Measurements from ENCODE around the gene CHST15.
A peak's percentile ranks its signal among the peaks of the same experiment; 100 is the strongest.
"Not testable (repeated sequence)": the region's sequence is repeated elsewhere in the genome, so short reads cannot be mapped to it uniquely, and the experiment has no call there.

CHST15 gene

DNA sequence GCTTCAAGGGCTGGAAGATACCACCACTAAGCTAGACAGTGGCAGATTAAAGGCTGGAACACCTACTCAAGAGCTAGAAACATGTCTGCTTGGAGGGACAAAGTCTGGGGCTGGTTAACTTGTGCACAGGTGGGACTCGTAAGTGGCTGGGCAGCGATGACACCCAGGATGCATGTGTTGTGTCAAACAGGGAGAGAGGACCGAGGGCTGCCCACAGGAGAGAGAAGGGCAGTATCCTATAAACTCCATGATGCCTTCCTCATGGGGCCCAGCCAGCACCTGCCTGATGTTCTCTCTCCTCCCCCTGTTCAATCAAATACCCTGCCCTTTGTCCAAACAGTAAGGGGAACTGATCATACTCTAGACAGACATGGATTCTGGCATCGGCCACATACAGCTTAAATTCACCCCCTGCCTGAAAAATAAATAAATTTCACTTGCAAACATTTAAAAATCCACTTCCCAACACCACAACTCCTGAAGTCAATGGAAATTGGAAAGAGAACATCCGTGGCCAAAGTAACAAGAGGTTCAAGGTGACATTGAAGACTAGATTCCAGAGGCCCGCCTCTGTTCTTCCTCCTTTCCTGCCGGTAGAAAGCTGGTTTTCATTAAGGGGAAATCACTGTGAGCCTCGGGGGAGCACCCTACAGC, 50.6 kb downstream of the CHST15 start:
- DNase-seq: no peak

DNA sequence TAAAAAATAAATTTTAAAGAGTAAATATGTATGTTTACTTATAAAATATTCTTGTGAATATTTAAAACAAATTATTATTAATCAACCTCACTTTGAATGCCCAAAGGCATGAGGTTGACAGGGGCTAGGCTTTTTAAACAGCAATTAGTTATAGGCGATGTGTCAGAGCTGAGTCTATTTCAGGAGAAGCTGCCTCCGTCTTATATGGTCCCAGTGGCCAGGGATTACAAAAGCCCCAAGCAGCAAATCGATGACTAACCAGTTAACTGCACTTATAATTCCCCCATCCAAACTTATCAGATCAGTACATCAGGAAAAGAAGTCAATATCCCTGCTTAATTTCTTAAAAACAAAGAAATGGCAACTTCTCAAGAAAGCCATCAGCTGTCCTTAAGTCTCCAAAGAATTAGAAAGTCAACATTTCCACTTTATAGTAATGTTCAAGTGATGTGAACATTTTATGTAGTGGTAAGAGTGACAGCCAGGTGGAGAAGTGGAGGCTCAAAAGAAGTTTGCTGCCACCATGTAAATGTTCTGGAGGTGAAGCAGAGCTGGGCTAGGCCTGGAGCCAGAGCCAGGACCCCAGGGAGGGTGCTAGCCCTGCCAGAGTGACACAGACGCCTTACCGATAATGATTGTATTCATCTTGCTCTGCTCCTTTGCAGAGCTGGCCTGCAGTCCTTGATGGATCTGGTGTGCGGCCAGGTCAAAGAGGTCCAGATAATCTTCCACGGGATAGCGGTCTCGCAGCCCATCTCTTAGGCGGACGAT, 51.5 kb downstream of the CHST15 start:
- no peak for DNase-seq

DNA sequence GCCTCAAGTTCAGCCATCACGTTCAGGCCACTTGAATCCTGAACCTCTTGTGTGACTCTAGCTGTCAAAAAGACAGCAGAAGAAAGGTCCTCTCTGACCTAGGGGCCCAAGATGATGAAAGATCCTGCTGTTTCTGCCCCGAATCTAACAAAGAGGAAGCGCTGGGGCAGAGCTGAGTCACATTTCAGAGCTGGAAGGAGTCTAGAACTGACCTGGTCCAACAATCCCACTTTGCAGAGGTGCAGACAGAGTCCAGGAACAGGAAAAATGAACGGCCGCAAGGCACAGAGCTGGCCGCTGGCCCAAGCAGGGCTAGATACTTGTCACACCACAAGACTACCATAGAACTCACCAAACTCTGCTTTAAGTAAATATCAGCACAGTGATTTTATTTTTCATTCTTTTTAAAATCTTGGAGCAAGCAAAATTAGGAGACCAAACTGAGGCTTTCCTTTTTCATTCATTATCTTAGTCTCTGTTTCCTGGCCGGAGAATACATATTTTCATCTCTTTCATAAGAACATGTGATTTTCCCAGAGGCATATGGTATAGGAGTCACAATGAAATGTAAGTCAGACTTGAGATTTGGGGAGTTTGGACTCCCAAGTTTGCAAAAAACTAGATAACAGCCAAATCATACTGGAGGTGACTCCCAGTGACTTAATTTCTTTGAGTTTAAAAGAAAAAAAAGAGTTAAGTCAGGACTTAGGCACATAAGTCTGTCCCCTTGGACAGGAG, 52.8 kb downstream of the CHST15 start:
- no peak for DNase-seq

DNA sequence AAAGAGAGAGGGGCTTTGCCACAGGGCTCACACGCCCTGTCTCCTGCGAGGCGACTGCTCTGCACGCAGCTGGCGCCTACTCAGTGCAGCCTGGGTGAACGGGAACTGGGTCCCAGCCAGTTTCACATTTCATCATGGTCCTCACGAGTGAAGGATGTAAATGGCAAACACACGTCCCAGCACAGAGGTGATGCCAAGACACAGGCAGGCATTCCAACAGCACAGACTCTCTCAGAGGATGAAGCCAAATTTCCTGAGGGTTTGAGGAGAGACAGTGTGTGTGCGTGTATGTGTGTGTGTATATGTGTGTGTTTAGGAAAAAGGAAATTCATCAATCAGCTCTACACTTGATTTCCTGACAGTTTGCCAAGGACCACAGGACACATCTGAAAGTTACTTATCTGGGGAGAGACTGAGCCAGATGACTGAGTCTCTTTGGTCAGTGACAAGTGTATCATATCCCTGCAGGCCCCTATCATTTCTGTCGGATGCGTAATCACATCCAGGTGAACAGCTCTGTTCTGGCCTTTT, 53.9 kb downstream of the CHST15 start:
- DNase-seq: peak; percentile 59

DNA sequence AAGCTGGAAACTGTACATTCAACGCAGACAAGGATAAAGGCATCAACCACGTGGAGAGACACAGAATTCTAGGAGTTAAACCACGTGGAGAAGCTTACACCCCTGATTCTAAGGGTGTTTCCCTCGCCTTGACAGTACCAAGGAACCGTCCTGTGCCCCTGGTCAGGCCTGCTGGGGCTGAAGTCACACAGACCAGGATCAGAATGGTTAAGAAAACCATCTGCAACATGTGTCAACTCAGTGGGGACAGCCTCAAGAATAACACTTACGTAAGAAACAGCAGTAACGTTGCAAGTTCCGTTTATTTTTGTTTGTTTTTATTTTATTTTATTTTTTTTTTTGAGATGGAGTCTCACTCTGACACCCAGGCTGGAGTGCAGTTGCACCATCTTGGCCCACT, 55.6 kb downstream of the CHST15 start:
- DNase-seq: no peak

DNA sequence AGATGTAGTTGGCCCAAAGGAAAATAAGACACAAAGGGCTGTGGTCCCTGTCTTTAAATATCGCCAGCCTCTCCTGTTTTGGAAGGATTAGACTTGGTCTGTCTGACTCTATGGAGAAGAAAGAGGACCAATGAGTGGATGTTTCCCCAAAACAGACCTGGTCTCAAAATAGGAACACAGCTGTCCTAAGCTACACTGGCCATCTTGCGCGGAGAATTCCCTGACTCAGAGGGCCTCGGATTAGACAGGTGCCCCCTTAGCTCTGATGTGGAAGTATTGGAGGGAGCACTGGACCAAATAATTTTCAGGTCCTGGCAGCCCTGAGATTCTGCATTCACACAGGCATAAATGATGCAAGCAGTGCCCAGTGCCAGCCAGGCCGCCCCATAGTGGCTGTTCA, 56.1 kb downstream of the CHST15 start:
- DNase-seq: no peak

DNA sequence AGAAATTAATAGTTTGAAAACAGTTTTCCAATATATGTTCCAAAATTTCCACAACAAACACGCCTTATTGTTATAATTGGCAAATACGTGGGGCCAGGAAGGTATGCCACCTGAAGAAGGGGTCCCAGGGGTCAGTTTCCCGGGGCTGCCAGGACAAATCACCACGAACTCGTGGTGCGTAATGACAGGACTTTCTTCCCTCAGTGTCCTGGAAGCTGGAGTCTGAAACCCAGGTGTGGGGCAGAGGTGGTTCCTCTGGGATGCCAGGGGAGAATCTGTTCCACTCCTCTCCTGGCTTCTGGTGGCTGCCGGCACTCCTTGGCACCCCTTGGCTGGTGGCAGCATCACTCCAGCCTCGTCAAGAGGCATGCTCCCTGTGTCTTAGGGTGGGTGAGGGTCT, 56.7 kb downstream of the CHST15 start:
- DNase-seq: no peak

DNA sequence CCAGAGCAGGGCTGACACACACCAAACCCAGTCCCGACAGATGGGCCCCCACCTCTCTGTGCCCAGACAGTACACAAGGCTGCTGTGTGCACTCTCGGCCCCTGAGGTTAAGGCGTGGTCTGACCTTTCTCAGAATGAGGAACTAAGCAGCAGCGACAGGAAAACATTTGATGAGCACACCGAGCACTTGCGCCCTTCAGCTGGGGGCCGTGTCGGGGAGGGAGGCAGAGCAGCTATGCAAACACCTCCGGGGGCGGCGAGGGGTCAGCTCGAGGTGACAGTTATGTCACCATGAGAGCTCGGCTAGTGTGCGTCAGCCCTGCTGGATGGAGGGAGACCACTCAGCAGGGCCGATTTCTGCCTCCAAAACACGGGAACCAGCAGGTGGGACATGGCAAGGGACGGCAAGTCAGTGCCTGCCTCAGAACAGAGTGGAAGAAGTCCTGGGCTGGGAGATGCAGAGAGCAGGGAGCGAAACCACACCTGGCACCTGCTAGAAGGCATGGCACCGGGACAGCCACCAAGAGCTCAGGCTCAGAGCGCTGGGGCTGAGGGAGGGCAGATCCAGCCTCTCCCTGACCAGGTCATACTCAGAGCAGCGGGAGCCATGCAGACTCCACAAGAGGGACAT, 57.4 kb downstream of the CHST15 start:
- no peak for DNase-seq

DNA sequence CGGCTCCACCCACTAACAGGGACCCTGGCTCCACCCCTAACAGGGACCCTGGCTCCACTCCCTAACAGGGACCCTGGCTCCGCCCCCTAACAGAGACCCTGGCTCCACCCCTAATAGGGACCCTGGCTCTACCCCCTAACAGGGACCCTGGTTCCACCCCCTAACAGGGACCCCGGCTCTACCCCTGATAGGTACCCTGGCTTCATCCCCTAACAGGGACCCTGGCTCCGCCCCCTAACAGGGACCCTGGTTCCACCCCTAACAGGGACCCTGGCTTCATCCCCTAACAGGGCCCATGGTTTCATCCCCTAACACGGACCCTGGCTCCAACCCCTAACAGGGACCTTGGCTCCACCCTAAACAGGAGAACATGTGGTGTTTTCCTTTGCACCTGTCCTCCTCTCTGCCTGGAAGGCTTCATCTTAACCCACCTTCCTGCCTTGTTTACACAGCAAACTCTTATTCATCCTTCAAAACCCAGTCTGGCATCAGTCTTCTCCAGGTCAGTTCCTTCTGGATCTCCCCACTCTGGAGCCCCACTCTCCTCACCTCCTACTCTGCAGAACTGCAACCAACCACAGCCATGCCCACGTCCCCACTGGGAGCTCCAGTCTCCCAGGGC, 58.0 kb downstream of the CHST15 start:
- DNase-seq: no peak

DNA sequence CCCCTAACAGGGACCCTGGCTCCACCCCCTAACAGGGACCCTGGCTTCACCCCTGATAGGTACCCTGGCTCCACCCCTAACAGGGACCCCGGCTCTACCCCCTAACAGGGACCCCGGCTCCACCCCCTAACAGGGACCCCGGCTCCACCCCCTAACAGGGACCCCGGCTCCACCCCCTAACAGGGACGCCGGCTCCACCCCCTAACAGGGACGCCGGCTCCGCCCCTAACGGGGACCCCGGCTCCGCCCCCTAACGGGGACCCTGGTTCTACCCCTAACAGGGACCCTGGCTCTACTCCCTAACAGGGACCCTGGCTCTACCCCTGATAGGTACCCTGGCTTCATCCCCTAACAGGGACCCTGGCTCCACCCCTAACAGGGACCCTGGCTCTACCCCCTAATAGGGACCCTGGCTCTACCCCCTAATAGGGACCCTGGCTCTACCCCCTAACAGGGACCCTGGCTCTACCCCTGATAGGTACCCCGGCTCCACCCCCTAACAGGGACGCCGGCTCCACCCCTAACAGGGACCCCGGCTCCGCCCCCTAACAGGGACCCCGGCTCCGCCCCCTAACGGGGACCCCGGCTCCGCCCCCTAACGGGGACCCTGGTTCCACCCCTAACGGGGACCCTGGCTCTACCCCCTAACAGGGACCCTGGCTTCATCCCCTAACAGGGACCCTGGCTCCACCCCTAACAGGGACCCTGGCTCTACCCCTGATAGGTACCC, 58.7 kb downstream of the CHST15 start:
- DNase-seq: not testable (repeated sequence)

DNA sequence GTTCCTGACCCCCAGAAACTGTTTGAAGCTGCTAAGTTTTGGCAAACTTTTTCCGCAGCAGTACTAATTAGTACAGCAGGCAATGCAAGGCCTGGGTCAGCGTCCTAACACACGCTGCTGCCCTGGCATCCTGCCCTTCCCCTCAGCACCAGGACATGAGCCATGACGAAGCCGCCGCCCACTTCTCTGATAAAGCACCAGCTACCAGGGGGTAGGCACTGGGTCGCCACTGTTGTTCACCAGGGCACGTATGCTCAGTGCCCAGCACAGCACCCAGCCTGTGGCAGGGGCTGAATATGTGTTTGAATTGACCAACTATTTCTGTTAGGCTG, 59.5 kb downstream of the CHST15 start:
- DNase-seq: no peak

DNA sequence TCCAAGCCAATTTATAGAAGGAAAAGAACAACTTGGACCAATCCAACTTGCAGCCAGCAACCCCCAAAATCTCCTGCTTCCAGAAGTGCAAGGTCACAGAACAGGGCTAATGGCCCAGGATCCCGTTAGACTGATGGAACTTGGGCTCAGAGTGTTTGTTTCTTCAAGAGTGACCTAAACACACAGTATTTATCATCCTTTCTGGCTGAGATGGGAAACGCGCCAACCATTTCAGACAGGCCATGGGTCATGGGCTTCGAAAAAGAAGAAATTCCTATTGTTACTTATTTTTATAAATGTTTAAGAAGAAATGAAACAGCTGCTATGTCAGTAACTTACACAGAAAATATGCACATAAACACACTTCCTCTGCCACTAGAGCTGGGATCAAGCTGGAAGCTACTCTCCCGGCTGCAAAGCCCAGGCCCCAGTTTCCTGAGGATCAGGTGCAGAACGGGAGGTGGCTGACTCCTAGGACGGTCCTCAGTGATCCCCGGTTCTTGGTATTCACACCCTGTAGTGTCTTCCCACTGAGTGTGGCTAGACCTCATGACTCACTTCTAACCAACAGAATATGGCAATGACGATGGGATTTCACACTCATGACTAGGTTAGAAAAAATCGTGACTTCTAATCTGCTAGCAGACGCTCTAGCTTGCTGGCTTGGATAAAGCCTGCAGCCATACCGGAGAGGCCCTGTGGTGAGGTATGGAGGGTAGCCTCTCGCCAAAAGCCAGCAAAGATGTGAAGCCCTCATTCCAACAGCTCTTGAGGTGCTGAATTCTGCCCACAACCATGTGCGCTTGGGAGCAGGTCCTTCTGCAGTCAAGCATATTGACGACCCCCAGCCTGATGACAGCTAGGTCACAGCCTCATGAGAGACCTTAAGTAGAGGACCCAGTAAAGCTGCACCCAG, 60.2 kb downstream of the CHST15 start:
- DNase-seq: peak; percentile 49

DNA sequence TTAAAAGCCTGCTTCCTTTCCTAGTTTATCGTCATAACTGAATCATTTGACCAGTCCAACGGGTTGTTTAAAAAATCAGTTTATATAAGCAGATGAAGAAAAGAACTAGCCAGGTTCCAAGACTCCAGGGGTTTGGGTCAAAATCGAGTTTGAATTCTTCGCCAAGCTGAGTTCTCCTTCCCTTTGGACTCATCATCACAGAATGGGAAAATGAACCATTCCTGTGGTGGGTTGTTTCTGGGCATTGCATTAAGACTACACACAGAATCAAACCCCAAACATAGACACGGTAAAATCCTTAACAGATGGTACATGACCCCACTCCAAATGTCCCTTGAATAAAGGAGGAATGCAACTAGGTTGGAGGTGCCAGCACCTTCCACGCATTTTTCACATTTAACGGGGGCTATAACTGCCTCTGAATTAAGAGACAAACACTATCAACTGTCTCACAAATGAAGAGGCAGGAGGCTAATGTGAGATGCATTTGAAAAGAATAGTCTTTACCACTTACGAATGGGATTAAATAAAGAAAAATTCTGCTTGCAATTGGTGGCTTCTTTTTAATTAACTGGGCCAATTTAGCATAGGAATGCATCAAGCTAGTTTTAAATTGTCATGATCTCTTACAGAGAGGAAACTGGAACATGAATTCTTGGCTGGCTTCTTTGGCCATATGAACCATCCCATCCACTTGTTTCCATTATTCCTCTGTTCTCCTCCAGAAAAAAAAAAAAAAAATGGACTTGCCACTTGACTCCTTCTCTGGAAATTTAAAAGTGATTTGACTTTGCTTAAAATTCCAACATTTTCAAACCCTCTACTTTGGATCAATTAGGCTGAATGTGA, 61.1 kb downstream of the CHST15 start:
- DNase-seq: peak; percentile 42

DNA sequence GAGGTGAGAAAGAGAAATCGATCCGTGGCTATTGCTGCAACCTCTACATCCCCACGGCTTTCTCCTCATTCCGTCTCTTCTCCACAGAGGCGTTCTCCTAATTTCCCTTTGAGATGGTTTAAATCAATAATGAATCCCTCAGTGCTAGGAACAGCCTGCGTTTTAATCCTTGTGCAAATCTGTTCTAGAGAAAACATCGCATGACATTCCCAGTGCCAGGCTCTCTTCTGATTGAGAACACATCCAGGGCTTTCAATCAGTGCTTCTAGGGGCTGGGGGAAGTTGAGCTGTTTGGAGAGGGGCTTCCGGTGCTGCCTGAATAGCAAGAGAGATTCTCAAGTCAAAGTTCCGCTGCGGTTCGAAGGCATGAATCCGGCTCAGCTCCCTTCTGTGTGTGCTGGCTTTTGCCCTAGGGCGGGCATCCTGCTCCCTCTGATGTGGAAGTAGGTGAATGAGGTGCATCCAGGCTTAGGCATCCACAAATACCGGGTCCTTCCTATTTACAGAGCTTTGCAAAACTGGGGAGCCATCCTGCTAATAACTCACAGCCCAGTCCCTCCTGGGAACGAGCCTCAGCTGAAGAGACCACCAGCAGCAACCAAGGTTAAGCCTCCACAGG, 62.8 kb downstream of the CHST15 start:
- DNase-seq: no peak

DNA sequence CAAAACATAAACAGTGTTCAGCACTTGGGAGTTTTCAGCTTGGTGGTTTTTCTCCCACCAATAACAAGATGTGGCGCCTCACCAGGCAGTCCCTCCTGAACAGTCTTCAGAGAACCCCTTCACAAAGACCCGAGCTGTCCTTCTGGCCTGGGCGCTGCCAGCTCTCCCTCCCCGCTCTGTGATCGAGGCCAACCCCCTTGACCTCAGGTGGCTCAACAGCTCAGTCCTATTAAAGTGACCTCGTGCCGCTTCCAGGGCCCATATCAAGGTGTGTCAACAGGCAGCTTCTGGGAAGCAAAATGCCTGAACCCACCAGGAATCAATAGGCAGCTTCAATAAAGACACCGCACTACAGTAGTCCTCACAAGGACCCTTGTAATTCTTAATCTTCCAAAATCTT, 63.3 kb downstream of the CHST15 start:
- DNase-seq: no peak

DNA sequence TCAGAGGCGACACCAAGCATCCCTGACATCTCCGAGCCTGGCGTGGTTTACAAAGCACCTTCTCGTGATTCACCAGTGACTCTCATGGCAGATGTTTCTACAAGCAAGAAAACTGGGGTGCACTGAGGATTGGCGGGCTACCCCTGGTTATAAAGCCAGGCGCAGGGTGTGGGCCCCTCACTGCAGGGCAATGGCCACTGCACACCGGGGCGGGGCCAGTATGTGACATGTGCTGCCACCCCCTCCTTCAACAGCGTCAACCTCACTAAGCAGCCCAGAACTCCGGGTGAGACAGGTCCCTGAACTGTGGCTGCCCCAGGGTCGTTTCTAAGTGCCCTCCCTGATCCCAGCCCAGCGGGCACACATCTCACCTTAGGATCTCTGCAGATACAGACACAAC, 63.8 kb downstream of the CHST15 start:
- no peak for DNase-seq

DNA sequence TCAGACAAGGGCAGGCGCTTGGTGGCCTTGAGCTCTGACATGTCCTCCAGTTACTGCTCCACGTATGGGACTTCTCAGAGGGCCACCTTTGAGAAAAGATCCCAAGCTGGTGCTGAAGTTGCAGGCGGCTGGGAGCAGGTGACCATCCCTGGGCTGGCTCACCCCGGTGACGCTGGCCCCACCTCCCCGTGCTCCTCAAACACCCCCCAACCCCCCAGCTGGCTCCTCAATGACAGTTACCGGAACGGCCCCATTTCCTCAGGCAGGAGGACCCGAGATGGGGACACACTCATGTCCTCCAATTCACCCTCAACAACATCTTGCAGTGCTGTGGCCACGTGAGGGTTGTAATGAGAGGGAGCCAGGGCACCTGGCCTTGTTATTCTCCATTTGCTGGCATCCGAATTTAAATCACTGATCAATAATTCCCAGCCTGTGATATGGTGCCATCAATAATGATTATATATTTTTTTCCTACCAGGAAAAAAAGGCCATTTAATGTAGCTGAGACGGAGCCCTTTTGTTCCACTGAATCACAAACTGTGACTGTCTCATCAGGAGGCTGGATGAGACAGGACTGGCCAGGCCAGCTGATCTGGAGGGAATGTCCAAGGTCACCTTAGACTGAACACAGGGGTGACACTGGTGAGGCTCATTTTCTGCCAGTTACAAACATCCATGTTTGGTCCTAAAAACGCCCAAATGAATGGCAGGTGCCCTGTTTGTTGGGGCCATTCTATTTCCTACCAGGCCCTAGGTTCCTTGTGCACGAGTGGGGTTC, 64.5 kb downstream of the CHST15 start:
- no peak for DNase-seq

DNA sequence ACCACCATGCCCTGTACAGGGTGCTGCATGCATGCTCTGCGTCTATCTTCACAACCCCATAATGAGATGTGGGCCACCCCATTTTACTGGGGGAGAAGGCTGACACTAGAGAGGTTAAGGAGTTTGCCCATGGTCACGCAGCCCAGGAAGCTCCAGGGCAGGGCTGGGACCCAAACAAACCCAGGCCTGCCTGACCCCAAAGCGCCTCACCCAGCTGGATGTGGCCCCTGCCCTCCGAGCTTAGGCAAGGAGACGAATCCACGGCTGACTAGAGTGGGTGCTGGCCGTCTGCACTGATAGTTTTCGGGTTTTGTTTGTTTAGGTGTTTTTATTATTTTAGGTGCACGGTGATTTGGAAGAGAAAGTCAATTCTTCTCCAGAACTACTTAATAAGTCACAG, 65.7 kb downstream of the CHST15 start:
- DNase-seq: no peak
